B cell (primary cell): Measurements from ENCODE around the gene CHD1. TPM values are rescaled to one million over a fixed set of nuclear protein-coding genes. Genes with fewer than 3 reads are reported as not detected.

ENCODE experiments used
- ATAC-seq: fragments of 200-7000 bp; cut with Tn5 transposase; one replicate; pipeline ENCODE4 v1.10.0; 2021; ENCODE audit warnings: low read depth, mild to moderate bottlenecking, moderate number of reproducible peaks, moderate library complexity
- CTCF ChIA-PET: fragments of 350-600 bp; sonication (Branson Sonifier 250); formaldehyde crosslinking; loops from one replicate; lab custom pipeline; 2021; ENCODE audit warnings: antibody characterized with exemption, inconsistent platforms; lab: Charles Lee
- POLR2A ChIA-PET: fragments of 350-600 bp; sonication (Branson Sonifier 250); formaldehyde crosslinking; loops from one replicate; lab custom pipeline; 2021; ENCODE audit warnings: antibody characterized with exemption; lab: Charles Lee
- DNase-seq: peaks from one replicate; pipeline ENCODE4 v3.0.0; 2013
- H2AFZ ChIP-seq: 2 replicates; pipeline ENCODE4 v1.6.1; 2012; ENCODE audit warnings: mild to moderate bottlenecking, low read depth, low read length; ENCODE audit not compliant: insufficient read depth, poor library complexity, severe bottlenecking
- H3K27ac ChIP-seq, 2 donors: 1 replicate in 1 of 2; 2 replicates in 1 of 2; pipeline ENCODE4 v1.5.1; 2012 to 2013; ENCODE audit warnings: low read length in 2 of 2, mild to moderate bottlenecking in 2 of 2, moderate library complexity in 1 of 2
- H3K27me3 ChIP-seq, 4 experiments: fragments of 200-600 bp in 1 of 4; sonication (generic) in 1 of 4; replicated peaks in 1 of 4; 1 replicate in 2 of 4; 2 replicates in 2 of 4; pipeline versions ENCODE4 v1.6.1 to v1.7.0; 2013 to 2016; ENCODE audit warnings: low read length in 3 of 4, mild to moderate bottlenecking in 2 of 4, mixed read lengths in 1 of 4, moderate library complexity in 1 of 4; ENCODE audit not compliant: insufficient read depth in 4 of 4, control insufficient read depth in 3 of 4; ENCODE audit errors: control extremely low read depth in 1 of 4
- H3K36me3 ChIP-seq, 2 experiments: replicated peaks in 1 of 2; 1 replicate in 1 of 2; 2 replicates in 1 of 2; pipeline versions ENCODE4 v1.6.1 to v1.7.1; 2013; ENCODE audit warnings: low read length in 1 of 2; ENCODE audit not compliant: insufficient read depth in 2 of 2, control insufficient read depth in 1 of 2; ENCODE audit errors: control extremely low read depth in 1 of 2, extremely low read depth in 1 of 2
- H3K4me1 ChIP-seq, 2 donors: fragments of 200-600 bp in 1 of 2; sonication (generic) in 1 of 2; 1 replicate in 1 of 2; 2 replicates in 1 of 2; pipeline versions ENCODE4 v1.5.1 to v1.6.1; 2013 to 2017; ENCODE audit warnings: low read length in 2 of 2; ENCODE audit not compliant: control insufficient read depth in 2 of 2, insufficient read depth in 2 of 2
- H3K4me2 ChIP-seq: replicated peaks from 2 replicates; pipeline ENCODE3; 2012; ENCODE audit warnings: mild to moderate bottlenecking, low read depth, low read length; ENCODE audit not compliant: poor library complexity, severe bottlenecking
- H3K4me3 ChIP-seq, 5 experiments: fragments of 200-600 bp in 1 of 5; sonication (generic) in 1 of 5; 1 replicate in 3 of 5; 2 replicates in 2 of 5; pipeline versions ENCODE4 v1.5.1 to v1.7.0; 2011 to 2016; ENCODE audit warnings: low read length in 4 of 5, mild to moderate bottlenecking in 4 of 5, low read depth in 2 of 5, control low read depth in 1 of 5, moderate library complexity in 1 of 5; ENCODE audit not compliant: insufficient read depth in 1 of 5; ENCODE audit errors: control extremely low read depth in 1 of 5, extremely low read depth in 1 of 5
- H3K79me2 ChIP-seq: fragments of 200-600 bp; sonication (generic); one replicate; pipeline ENCODE4 v1.6.0; 2016; ENCODE audit warnings: low read length; ENCODE audit not compliant: control insufficient read depth, insufficient read depth
- H3K9ac ChIP-seq: fragments of 200-600 bp; sonication (generic); 2 replicates; pipeline ENCODE4 v1.6.1; 2017; ENCODE audit warnings: mild to moderate bottlenecking, low read length, moderate library complexity
- H3K9me3 ChIP-seq, 3 donors: one replicate each; pipeline versions ENCODE4 v1.6.1 to v1.7.1; 2013; ENCODE audit warnings: low read length in 2 of 3; ENCODE audit not compliant: control insufficient read depth in 2 of 3, insufficient read depth in 1 of 3; ENCODE audit errors: control extremely low read depth in 1 of 3
- H4K20me1 ChIP-seq: 2 replicates; pipeline ENCODE4 v1.6.0; 2012; ENCODE audit warnings: mild to moderate bottlenecking, low read length; ENCODE audit not compliant: insufficient read depth, control insufficient read depth, poor library complexity, severe bottlenecking
- H3K27ac Mint-ChIP-seq: one replicate; pipeline ENCODE4 v1.8.0; 2021; ENCODE audit warnings: mixed read lengths
- H3K27me3 Mint-ChIP-seq: one replicate; pipeline ENCODE4 v1.8.0; 2021; ENCODE audit warnings: mixed read lengths
- H3K4me1 Mint-ChIP-seq: one replicate; pipeline ENCODE4 v1.8.0; 2021; ENCODE audit warnings: mixed read lengths
- H3K4me3 Mint-ChIP-seq: one replicate; pipeline ENCODE4 v1.8.0; 2021; ENCODE audit warnings: mixed read lengths
- H3K9me3 Mint-ChIP-seq: one replicate; pipeline ENCODE4 v1.8.0; 2022; ENCODE audit warnings: mixed read lengths; ENCODE audit not compliant: insufficient read depth
- EZH2 ChIP-seq: IDR thresholded peaks from 2 replicates; pipeline ENCODE4 v1.6.1; 2012; ENCODE audit warnings: borderline replicate concordance, low read depth, mild to moderate bottlenecking, moderate library complexity, low read length; ENCODE audit not compliant: insufficient read depth, poor library complexity, severe bottlenecking
- WGBS: methylation state at CpG from one replicate; pipeline ENCODE4 v1.1.5; 2013; ENCODE audit warnings: missing lambda C conversion rate; ENCODE audit not compliant: insufficient coverage; 5-methylcytosine and 5-hydroxymethylcytosine counted together
- intact Hi-C: fragments of 100-400 bp; cut with micrococcal nuclease; formaldehyde crosslinking; loops from one replicate; pipeline ENCODE4 v1.10.0; 2022
- polyA plus RNA-seq: library from polyadenylated mRNA; depleted of rRNA; stranded (reverse); fragments of >200 nt; gene quantifications from 2 replicates; pipeline ENCODE4 v1.2.3, GENCODE V29; 2012
- total RNA-seq, 2 donors: library from RNA; stranded (reverse); fragments of 120-200 nt in 1 of 2; gene quantifications; 1 replicate in 1 of 2; 2 replicates in 1 of 2; pipeline versions ENCODE4 v1.2.3 to v1.2.4, GENCODE V29; 2013 to 2022
- TF ChIP-seq, protein P1 (sequence below): fragments of 200-600 bp; IDR thresholded peaks from one replicate; pipeline ENCODE4 v1.8.0; 2022; ENCODE audit warnings: antibody characterized with exemption, mild to moderate bottlenecking

The CHD1 gene
- total and polyA plus RNA-seq, 2 donors (not counting 1 experiment from before 2014, with no cell fraction given): 27.8 to 91.4 TPM

DNA sequence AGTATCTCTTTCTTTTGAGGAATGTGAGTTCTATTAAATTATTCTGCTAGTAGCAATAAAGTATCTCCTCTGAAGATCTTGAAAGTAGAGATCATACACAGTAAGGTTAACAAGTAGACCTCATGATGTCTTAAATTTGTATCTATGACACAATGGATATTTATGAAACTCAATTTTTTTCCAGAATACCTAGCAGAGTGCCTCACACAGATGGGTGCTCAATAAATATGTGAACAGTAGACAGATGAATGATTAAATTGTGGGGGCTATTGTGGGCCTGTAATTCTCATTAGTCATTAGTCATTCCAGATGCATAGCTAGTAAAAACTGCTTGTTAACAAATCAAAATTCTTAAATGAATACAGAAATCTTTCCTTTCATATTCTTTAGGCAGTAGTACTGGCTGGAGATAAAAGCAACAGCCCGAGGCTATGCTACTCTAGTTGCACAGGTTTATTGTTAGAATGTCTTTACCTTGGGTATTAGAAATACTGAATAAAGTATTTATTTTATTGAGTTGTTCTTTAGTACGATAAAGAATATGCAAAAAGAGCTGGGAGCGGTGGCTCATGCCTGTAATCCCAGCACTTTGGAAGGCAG, 22.0 kb downstream of the CHD1 start:
- intact Hi-C loops: loop anchor here (1.0 kb wide), 4 partner anchors 22 to 153 kb away; partner anchors contain the start of gene CHD1
- Mint-ChIP-seq H3K27ac (peak overlapping the region; percentile 32), H3K9me3 (no peaks in the 10 kb centered on the region), H3K27me3 (no peaks in the 10 kb centered on the region), H3K4me3 (no peak overlapping the region), H3K4me1 (peaks cover 38% of the 10 kb centered on the region)
- Histone ChIP-seq H3K36me3 (peaks cover 6 to 21% of the 10 kb centered on the region in 2 experiments), H4K20me1 (peaks cover 35% of the 10 kb centered on the region), H3K79me2 (peaks cover 84% of the 10 kb centered on the region), H3K9me3 (no peaks in the 10 kb centered on the region), H2AFZ (no peak overlapping the region), H3K4me1 (peaks cover 11 to 18% of the 10 kb centered on the region in 2 donors), H3K4me2 (no peak overlapping the region), H3K27me3 (no peaks in the 10 kb centered on the region), H3K27ac (no peak overlapping the region), H3K4me3 (no peak overlapping the region), H3K9ac (no peak overlapping the region)
- no peak for ATAC-seq
- CTCF ChIA-PET: interaction anchor here (1.3 to 2.6 kb wide), 5 partner anchors 120 to 155 kb away, joined by 3 to 35 read pairs (median 9); no protein-coding TSS in a partner anchor
- 94% methylated on average over 3 of the region's 3 CpGs for WGBS
- DNase-seq: no peak
- POLR2A ChIA-PET: no interaction called here
- no peak for TF ChIP-seq EZH2
- TF ChIP-seq, protein P1, sequence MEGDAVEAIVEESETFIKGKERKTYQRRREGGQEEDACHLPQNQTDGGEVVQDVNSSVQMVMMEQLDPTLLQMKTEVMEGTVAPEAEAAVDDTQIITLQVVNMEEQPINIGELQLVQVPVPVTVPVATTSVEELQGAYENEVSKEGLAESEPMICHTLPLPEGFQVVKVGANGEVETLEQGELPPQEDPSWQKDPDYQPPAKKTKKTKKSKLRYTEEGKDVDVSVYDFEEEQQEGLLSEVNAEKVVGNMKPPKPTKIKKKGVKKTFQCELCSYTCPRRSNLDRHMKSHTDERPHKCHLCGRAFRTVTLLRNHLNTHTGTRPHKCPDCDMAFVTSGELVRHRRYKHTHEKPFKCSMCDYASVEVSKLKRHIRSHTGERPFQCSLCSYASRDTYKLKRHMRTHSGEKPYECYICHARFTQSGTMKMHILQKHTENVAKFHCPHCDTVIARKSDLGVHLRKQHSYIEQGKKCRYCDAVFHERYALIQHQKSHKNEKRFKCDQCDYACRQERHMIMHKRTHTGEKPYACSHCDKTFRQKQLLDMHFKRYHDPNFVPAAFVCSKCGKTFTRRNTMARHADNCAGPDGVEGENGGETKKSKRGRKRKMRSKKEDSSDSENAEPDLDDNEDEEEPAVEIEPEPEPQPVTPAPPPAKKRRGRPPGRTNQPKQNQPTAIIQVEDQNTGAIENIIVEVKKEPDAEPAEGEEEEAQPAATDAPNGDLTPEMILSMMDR: no peak
